SKM-1 (cell line): ENCODE data around the gene PPP1R3C.

Experiments
- DNase-seq: peaks from one replicate; lab custom pipeline; 2025; ENCODE audit not compliant: unreplicated experiment; lab: John Stamatoyannopoulos, UW

Gene PPP1R3C

DNA sequence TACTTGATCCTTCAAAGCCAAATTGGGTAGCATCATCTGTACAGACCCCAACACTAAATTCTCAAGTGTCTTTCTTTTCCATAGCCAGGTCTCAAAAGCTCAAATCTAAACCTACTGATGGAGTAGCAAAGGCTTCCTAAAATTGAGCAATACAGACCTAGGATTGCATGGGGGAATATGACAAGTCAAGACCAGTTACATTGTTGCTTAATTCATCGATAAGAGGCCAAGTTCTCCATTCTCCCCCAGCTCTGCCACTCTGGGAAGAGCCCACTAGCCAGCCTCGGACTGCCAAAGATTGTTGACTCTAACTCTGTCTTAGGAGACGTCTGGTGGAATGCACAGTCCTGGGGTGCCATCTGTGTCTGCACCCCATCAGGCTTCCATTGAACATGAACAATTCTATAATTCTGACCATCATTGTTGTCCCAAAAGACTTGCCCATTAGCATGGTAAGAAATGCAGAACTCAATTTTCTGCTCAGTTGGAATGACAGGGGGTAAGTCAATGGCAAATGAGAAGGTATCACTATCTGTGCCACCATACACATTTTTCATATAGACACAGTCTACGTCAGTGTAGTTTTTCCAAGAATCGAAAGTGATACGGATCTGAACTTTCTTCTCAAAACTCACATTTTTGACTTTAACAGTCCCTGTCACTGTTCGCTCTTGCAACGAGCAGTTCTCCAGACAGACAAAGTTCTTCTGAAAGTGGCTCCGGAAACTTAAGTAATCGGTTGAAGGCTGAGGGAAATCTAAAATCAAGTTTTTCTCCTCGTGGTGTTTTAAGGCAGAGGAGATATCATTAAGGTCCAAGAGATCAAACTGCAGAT lies 2.9 kb downstream of the PPP1R3C start:
- DNase-seq: peak; percentile 34

DNA sequence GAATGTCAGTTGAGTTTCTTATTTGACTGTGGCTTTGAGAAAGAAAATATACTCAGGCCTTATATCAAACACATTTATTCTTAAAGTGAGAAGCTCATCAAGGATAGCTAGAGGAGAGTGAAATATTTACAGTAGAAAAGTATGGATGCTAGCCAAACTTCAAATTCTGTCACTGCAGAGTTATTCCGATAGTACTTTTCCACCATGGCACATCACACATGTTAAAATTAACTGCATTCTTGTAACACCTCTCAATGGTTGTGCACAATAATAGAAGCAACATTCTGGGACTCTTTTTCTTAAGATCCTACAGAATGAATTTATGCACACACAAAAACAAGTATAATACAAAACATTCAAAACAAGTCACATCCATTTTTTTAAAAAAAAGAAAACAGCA lies 4.5 kb downstream of the PPP1R3C start:
- DNase-seq: no peak

DNA sequence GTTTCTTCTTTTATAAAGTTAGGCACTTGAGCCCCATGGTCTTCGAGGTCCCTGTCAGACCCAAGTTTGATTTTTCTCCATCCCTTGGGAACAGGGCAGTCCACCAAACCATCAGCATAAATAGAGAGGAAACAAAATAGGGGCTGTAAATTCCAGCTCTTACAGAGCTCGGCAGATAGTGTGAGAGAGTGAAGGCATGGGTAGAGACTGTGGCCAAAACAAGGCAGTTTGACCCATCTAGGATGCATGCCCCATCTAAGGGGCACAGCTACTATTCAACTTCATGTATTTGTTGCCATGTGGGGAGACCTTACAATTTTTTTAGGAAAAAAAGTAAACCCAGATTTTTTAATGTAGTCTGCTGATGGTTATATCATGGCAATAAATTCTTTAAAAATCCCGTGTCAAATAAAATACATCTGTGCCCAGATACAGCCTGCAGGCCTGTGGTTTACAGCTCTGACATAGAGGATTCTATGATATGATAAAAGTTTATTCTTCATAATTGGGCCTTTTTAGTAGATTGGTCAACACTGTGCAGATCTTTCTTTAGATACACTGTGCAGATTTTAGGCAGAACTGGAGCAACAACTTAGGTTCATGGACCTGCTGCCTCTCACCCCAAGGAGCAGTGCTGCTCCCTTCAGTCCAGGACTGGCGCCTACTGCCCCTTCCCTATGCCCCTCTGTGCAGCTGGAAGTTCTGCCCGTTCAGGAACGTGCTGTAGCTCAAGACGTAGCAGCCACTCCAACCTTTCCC lies 5.3 kb downstream of the PPP1R3C start:
- DNase-seq: no peak

DNA sequence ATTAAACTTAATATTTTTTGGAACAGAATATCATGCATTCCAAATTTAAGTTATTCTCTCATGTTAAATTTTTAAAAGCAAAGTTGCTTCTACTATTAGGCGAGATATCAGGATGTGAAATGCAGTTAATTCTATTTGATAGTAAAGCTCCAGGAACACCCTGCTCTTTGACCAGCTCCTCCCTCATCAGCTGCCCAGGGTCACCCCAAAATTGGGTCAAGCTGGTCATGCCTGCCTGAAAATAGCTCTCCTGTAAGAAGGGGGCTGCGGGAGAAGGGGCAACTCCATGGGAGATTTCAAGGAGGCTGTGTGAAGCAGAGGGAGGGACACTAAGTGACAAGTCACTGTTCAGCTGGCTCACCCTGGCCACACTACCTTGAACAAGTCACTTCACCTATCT lies 5.9 kb downstream of the PPP1R3C start:
- no peak for DNase-seq

DNA sequence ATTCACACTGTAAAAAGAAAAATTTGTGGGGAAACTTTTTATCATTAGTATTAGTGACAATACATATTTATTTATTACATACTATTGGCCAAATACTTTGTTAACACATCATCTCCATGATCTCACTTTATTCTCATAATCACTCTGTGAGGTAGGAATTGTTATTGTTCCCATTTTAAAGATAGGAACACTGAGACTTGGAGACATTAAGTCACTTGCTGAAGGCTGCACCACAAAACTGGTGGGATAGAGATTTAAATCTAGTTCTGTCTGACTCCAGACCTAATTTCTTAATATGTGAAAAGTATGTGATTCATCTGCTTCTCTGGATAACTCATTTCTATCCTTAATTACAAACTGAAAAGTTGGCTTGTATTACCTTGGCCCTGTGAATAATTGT lies 8.2 kb downstream of the PPP1R3C start:
- no peak for DNase-seq

DNA sequence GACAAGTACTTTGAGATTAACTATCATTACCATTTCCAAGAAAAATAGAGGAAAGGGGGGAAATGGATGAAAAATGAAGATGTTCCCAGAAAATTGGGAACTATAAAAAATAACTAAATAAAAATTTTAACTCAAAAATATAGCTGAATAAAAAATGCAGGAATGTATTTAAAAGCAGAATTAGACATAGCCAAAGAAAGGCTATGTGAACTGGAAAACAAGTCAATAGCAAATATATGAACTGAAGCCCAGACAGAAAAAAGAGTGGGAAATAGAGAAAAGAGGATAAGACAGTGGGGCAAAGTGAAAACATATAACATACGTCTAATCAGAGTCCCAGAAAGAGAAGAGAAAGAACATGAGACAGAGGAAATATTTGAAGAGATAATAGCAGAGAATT lies 10.3 kb downstream of the PPP1R3C start:
- no peak for DNase-seq

DNA sequence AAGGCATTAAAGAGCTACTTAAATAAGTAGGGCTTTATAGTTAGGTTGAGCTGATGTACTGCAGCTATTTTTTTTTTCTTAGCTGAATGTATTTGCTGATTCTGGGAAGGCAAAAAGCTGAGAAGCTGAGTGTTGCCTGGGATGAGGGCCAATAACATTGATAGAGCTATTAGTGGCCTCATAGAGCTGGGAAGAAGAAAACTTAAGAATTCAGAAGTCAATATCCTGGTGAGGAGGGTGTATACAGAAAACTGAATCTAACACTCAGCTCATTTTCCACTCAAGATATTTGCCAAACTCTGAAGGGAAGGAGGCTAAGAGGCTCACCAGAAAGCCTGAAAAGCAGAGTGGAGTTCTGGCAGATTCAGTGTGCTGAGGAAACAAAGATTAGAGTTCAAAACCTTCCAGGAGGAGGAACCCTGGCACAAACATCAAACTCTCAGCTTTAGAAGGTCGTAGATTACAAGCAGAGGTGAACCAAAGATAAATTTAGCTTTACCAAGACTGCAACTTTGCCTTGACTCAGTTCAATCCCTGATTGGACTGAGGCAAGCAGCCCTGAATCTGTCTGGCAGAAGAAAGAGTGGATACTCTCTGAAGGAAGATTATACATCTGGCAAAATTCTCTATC lies 11.3 kb downstream of the PPP1R3C start:
- DNase-seq: no peak

DNA sequence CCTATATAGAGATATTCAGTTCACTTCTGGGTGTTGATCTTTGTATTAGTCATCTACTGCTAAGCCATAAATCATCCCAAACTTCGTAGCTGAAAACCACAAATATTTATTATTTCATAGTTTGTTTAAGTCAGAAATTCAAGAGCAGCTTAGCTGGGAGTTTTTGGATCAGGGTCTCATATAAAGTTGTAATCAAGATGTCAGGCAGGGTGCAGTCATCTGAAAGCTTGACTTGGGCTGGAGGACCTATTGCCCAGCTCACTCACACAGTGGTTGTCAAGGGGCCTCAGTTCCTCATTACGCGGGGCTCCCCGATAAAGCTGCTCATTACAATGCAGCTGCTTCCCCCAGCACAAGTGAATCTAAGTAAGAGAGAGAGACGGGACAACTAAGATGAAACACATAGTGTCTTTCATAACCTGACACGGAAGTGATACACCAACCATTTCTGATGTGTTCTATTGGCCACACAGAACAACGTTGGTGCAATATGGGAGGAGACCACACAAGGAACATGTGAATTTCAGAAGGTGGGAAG lies 15.7 kb downstream of the PPP1R3C start:
- DNase-seq: no peak

DNA sequence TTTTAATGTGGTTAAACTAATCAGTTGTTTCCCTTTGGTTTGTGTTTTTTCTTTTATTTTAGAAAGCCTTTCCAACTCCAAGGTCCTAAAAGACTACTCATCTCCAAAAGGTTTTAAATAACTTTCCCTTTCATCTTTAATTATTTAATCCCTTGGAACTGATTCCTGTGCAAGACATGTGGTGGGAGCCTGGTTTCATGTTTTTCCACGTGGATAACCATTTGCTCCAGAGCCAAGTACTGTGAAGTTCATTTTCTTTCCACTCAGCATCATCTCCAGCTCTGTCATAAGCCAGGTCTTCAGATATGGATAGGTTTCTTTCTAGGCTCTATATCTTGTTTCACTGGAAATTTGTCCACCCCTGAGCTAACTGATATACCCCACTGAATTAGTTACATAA lies 16.7 kb downstream of the PPP1R3C start:
- no peak for DNase-seq

DNA sequence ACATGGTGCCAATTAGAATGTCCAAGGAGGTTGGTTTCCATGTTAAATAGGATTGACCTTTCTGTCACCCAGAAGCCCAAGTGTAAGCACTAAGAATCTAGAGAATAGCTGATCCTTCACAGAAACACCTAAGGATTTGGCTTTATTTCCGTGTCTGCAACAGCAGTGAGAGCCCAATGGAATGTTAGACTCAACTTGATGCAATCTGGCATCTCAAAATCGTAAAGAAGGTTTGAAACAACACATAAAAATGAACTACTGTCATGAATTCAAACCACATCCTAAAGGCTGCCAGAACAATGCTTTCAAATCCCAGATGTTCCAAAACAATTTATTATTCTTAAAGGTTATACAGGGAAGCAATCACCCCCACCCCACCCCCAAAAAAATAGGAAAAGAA lies 18.6 kb downstream of the PPP1R3C start:
- no peak for DNase-seq

DNA sequence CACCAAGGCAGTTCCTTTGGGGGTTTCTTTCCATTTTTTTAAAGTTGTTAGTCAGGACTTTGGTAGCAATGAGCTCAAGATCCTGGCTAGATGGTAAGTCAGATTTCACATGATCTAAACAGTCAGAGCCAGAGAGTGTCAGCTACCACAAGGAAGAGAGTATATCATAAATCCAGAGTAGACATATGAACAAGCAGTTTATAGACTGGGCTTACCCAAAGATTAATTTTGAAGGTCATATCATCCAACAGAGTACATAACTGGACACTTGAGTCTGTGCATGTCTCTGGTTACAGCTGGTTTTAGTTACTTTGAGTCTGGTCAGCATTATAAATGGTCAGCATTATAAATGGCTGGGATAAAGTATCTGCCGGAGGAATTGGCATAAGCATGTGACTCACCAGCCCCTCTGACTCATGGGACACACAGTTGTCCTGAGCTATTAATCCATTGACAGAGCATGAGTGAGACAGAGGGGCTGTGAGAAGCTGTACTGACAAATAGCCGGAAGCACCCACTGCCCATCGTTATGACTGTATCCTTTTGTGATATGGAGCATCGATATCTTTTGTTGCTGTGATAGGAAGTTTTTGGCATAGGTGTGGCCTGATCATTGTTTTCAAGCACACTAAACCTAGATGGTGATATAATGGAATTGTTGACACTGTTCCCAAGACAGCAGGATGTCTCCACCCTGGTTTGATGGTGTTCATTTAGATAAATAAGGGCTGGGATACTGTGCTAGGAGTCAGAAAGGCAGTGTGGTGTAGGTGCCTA lies 19.3 kb downstream of the PPP1R3C start:
- no peak for DNase-seq

DNA sequence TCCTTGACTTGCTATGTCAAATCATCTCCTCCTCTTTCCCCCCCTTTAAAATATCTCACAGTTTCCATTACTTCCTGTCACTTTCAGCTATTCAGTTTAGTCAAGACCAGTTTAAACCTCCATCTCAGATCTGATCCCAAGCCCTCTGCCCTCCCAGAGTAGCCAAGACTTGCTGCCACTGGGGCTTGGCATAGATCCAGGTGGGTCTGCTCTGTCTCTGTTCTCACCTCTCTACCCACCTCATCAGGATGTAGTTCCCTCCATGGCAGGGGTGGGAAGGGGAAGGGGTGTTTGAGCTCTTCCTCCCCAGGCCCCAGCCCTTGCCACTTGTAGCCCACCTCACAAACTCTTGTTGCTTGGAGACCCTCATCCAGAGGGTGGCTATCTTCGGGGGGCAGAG lies 22.0 kb downstream of the PPP1R3C start:
- no peak for DNase-seq

DNA sequence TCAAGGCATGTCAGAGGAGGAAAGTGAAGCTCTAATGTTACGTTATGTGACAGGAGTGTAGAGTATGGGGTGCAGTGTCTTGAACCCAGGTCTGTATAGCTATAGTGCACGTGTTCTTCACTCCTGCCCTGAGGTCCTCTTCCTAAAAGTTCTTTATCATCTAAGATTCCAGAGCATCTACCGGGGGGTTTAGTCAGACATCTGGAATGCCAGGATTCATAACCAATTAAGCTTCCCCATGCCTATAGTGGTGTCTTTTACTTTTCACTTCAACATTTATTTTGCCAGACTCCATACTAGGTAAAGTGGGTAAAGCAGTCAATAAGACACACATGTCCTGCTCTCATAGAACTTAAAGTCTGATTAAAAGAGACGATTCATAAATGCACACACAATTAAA lies 22.4 kb downstream of the PPP1R3C start:
- DNase-seq: no peak

DNA sequence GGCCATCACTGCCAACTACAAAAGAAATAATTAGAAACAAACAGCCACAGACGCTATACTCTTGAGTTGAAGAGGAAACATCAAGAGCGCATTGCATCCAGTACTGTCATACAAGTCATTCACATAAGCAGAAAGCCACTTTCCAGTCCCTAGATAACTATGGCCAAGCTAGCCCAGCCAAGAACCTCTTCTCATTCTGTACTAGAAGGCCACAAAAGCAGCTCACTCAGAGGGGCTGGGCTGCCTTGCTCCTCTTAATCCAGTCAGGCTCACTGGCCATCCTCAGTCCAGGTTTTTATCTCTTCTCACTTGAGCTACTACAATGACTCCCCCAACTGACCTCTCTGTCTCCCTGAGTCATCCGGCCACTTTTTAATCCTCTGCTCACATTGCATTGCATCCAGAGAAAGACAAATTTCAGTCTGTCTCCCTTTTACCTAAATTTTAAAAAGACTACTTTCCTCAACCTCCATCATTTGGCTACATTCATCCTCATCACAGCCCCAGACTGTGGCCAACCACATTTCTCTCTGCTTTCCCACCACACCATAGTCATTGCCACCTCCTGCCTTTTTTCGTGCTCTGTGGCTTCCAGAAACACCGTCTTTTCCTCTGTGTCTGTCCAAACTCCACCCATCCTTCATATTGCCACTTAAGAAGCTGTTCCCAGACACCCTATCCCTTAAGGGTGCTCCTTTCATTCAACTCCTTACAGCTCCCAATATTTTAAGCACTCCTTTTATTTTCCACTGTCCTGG lies 25.0 kb downstream of the PPP1R3C start:
- DNase-seq: no peak

DNA sequence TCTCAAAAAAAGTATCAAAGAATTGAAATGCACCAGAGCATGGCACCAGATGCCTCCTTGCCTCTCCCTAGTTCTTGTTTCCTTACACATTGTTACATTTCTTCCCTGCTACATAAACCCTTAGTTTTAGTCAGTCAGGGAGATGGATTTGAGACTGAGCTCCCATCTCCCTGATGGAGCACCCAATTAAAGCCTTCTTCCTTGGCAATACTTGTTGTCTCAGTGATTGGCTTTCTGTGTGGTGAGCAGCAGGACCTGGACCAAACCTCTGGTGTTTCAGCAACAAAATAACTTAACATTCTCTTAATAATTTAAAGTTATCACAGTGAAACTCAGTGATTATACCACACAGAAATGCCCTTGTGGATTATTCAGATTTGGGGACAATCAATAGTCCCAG lies 26.9 kb downstream of the PPP1R3C start:
- DNase-seq: no peak

DNA sequence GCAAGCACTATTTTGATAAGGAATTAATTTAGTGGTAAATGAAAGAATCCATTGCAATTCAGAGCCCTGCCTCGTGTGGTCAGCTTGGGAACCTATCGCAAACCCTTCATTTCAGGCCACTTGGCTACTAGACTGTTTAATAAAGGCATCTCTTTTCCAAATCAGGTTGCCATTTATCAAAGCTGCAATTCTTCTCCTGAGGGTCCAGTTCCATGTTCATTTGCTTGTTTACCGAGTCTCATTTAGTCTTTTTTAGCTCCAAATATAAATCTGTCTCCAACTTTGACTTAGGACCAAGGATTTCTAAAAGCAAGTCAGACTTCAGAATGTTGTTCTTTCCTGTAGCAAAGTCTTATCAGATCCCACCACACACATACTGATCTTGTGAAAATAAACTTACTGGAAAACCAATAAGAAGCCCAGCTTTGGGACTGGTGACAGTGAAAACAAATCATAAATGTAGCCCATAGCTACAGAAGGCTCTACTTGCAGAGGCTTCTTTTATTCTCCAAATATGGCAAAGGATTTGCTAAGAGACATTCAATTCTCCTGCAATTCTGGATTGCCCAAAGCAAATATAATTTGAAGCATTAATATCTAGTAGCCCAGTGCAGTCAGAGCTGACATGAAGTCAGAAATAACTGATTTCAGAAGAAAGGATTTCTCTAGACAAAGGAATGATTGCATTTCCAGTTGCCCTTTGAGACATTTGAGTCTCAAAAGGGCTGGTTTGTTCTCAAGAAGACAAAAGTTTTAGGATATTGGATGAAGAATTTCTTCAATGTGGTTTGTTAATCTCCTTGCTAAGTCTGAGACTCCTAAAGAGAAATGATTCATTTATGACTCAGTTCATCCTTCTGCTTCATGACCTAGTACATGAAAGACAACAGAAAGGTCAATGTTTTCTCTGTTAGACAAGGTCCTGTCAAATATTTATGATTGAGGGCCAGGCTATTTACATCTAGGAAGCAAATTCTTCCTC lies 28.0 kb downstream of the PPP1R3C start:
- no peak for DNase-seq

DNA sequence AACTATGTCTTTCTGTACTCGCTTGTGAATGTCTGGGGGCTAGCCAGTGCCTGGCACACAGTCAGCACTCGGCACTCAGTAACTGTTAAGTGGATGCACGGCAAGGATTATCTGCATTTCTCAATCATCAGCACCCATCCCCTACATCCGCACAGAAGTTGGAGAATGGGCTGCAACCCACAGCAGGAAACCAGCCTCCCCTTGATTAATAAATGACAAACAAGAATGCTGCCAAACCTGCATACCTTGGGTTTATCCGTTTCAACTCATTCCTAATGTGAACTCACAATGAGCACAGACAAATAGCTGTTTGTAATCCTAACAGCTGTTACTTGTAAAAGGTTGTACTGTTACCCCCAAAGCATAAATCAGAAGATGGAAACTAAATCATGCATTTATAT lies 28.9 kb downstream of the PPP1R3C start:
- no peak for DNase-seq

DNA sequence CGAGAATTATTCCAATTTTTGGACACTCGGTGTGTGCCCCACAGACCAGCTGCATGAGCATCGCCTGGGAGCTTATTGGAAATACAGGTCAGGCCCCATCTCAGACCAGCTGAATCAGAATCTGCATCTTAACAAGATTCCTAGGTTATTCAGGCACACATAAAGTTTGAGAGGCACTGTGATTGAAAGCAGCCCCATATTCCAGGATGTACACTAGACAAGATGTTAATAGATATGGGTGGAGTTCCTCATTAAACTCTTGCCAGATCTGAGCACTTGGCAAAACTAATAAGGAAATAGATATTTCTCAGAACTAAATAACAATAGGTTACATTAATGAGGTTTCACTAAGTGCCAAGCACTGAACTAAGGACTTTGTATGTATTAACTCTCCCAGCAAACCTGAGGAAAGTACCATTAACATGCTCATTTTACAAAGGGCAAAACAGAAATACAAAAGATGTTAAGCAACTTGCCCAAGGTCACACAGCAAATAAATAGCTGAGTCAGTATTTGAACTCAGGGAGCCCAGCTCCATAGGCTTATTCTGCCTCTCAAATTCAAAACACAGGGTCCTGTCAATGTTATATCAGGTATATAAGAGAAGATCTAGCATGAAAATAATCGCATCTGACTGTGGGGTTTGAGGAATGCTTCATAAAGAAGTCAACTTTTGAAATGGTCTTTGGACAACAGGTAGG lies 29.9 kb downstream of the PPP1R3C start:
- DNase-seq: no peak

DNA sequence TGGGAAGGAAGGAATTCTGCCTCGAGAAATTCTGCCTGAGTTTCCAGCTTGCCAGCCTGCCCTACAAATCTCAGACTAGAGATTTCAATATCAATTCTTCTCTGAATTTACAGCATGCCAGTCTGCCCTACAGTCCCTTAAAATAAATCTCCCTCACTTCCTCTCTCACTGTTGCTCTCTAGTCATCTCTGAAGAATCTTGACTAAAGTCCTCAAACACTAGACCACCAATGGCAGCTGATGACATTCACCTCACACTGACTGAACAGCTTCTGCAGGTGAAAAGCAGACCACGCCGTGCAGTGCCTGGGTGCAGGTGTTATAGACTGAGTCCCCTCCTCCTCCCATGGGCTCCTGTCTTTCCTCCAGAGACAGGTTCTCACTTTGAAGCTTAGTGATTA lies 30.4 kb downstream of the PPP1R3C start:
- DNase-seq: no peak
